Keratinocyte (primary cell): Measurements from ENCODE around the gene MOV10L1. TPM values are rescaled to one million over a fixed set of nuclear protein-coding genes. Genes with fewer than 3 reads are reported as not detected.

Experiments used
- DNase-seq: peaks from one replicate; pipeline ENCODE4 v3.0.0-alpha.2; 2011; ENCODE audit warnings: low read depth, missing footprints, low spot score
- FAIRE-seq: peaks from 2 replicates; lab custom pipeline; 2011; peaks lifted over from hg19 to GRCh38; lab: Jason Lieb, UNC
- H2AFZ ChIP-seq: 2 replicates; pipeline ENCODE4 v1.6.0; 2012; ENCODE audit warnings: low read length, control low read depth, inconsistent platforms; ENCODE audit not compliant: control insufficient read depth
- H3K27ac ChIP-seq: 2 replicates; pipeline ENCODE4 v1.5.1; 2011; ENCODE audit warnings: low read length; ENCODE audit not compliant: control insufficient read depth, insufficient read depth
- H3K27me3 ChIP-seq: 3 replicates; pipeline ENCODE4 v1.6.0; 2011; ENCODE audit warnings: low read length; ENCODE audit not compliant: control insufficient read depth, insufficient read depth; ENCODE audit errors: extremely low read depth
- H3K36me3 ChIP-seq, 2 experiments: 2 replicates in 1 of 2; 3 replicates in 1 of 2; pipeline ENCODE4 v1.5.1; 2011; ENCODE audit warnings: low read length in 2 of 2, mild to moderate bottlenecking in 1 of 2; ENCODE audit not compliant: control insufficient read depth in 2 of 2, insufficient read depth in 2 of 2; ENCODE audit errors: extremely low read depth in 1 of 2
- H3K4me1 ChIP-seq: 3 replicates; pipeline ENCODE4 v1.5.1; 2011; ENCODE audit warnings: low read length; ENCODE audit not compliant: control insufficient read depth, insufficient read depth; ENCODE audit errors: extremely low read depth
- H3K4me2 ChIP-seq: 3 replicates; pipeline ENCODE4 v1.6.0; 2011; ENCODE audit warnings: low read depth, low read length; ENCODE audit not compliant: control insufficient read depth, insufficient read depth; ENCODE audit errors: extremely low read depth
- H3K4me3 ChIP-seq, 3 experiments: fragments of 200-600 bp in 1 of 3; sonication (generic) in 1 of 3; 2 replicates in 2 of 3; 3 replicates in 1 of 3; pipeline ENCODE4 v1.5.1; 2011 to 2016; ENCODE audit warnings: low read length in 3 of 3, mild to moderate bottlenecking in 3 of 3, control low read depth in 2 of 3, inconsistent platforms in 1 of 3, low read depth in 1 of 3, mixed read lengths in 1 of 3, mixed run types in 1 of 3, moderate library complexity in 1 of 3; ENCODE audit not compliant: control insufficient read depth in 2 of 3, insufficient read depth in 2 of 3; ENCODE audit errors: extremely low read depth in 1 of 3
- H3K79me2 ChIP-seq: 2 replicates; pipeline ENCODE4 v1.6.0; 2012; ENCODE audit warnings: low read length; ENCODE audit not compliant: control insufficient read depth, insufficient read depth
- H3K9ac ChIP-seq: 3 replicates; pipeline ENCODE4 v1.6.0; 2011; ENCODE audit warnings: low read length; ENCODE audit not compliant: control insufficient read depth, insufficient read depth; ENCODE audit errors: extremely low read depth
- H3K9me1 ChIP-seq: 3 replicates; pipeline ENCODE4 v1.6.0; 2011; ENCODE audit warnings: low read length; ENCODE audit not compliant: control insufficient read depth, insufficient read depth; ENCODE audit errors: extremely low read depth
- H3K9me3 ChIP-seq: 2 replicates; pipeline ENCODE4 v1.5.1; 2012; ENCODE audit warnings: low read depth, low read length; ENCODE audit not compliant: control insufficient read depth
- H4K20me1 ChIP-seq: 3 replicates; pipeline ENCODE4 v1.6.0; 2011; ENCODE audit warnings: low read length; ENCODE audit not compliant: control insufficient read depth, insufficient read depth; ENCODE audit errors: extremely low read depth
- EZH2 ChIP-seq: IDR thresholded peaks from one replicate; pipeline ENCODE4 v1.6.1; 2012; ENCODE audit warnings: inconsistent platforms, mild to moderate bottlenecking, low read length, moderate library complexity
- dilution Hi-C: fragments of 300-500 bp; cut with MboI; formaldehyde crosslinking; loops from one replicate; pipeline ENCODE4 v1.7.0; 2020; ENCODE audit warnings: low sequenced_read_pairs; ENCODE audit not compliant: extremely low pct_ligation_motif_present
- polyA plus RNA-seq, 5 experiments: library from polyadenylated mRNA; depleted of rRNA in 3 of 5; stranded (reverse) in 3 of 5; stranded (forward) in 1 of 5; unstranded in 1 of 5; fragments of >200 nt; gene quantifications; 1 replicate in 1 of 5; 2 replicates in 3 of 5; 3 replicates in 1 of 5; pipeline versions ENCODE4 v1.2.1 to v1.2.3, GENCODE V29; 2011 to 2012; ENCODE audit warnings: missing spikeins in 2 of 5, low read depth in 1 of 5, low replicate concordance in 1 of 5
- TF ChIP-seq, protein P1 (sequence below), 3 experiments: IDR thresholded peaks in 1 of 3; conservative IDR thresholded peaks in 1 of 3; optimal IDR thresholded peaks in 1 of 3; 2 replicates in 2 of 3; 3 replicates in 1 of 3; pipeline versions ENCODE3 to v1.5.1; 2011; ENCODE audit warnings: low read length in 3 of 3, mild to moderate bottlenecking in 3 of 3, moderate library complexity in 2 of 3, control low read depth in 1 of 3, inconsistent platforms in 1 of 3; ENCODE audit not compliant: insufficient read depth in 2 of 3; ENCODE audit errors: extremely low read depth in 1 of 3

The MOV10L1 gene
- polyA plus RNA-seq, 1 donor (not counting 4 experiments of a cell fraction or from before 2014, with no cell fraction given) = not detected

- Histone ChIP-seq H3K4me3 (no peak overlapping the region), H3K36me3 (no peaks in the 10 kb centered on the region), H3K4me2 (no peak overlapping the region), H3K4me1 (no peaks in the 10 kb centered on the region), H3K9ac (no peak overlapping the region), H3K27me3 (peaks cover 13% of the 10 kb centered on the region), H3K9me1 (no peaks in the 10 kb centered on the region), H3K79me2 (no peaks in the 10 kb centered on the region), H4K20me1 (no peaks in the 10 kb centered on the region), H3K27ac (no peak overlapping the region), H3K9me3 (no peaks in the 10 kb centered on the region), H2AFZ (no peak overlapping the region)
- FAIRE-seq = no peak
- dilution Hi-C loops = no loop called here
- DNase-seq = no peak
- TF ChIP-seq EZH2 = no peak
- TF ChIP-seq, protein P1, sequence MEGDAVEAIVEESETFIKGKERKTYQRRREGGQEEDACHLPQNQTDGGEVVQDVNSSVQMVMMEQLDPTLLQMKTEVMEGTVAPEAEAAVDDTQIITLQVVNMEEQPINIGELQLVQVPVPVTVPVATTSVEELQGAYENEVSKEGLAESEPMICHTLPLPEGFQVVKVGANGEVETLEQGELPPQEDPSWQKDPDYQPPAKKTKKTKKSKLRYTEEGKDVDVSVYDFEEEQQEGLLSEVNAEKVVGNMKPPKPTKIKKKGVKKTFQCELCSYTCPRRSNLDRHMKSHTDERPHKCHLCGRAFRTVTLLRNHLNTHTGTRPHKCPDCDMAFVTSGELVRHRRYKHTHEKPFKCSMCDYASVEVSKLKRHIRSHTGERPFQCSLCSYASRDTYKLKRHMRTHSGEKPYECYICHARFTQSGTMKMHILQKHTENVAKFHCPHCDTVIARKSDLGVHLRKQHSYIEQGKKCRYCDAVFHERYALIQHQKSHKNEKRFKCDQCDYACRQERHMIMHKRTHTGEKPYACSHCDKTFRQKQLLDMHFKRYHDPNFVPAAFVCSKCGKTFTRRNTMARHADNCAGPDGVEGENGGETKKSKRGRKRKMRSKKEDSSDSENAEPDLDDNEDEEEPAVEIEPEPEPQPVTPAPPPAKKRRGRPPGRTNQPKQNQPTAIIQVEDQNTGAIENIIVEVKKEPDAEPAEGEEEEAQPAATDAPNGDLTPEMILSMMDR (optimal IDR thresholded peaks at IDR 0.05 in 1 of 3, IDR thresholded peaks at IDR 0.05 in 1 of 3, conservative IDR thresholded peaks at IDR 0.05 in 1 of 3; ENCODE audit: extremely low read depth in 1 of 3, insufficient read depth in 2 of 3, low read length in 3 of 3) = no peak
Measured at GRCh38 chr22:50171965-50172421, 82.2 kb downstream of the MOV10L1 start.

DNA sequence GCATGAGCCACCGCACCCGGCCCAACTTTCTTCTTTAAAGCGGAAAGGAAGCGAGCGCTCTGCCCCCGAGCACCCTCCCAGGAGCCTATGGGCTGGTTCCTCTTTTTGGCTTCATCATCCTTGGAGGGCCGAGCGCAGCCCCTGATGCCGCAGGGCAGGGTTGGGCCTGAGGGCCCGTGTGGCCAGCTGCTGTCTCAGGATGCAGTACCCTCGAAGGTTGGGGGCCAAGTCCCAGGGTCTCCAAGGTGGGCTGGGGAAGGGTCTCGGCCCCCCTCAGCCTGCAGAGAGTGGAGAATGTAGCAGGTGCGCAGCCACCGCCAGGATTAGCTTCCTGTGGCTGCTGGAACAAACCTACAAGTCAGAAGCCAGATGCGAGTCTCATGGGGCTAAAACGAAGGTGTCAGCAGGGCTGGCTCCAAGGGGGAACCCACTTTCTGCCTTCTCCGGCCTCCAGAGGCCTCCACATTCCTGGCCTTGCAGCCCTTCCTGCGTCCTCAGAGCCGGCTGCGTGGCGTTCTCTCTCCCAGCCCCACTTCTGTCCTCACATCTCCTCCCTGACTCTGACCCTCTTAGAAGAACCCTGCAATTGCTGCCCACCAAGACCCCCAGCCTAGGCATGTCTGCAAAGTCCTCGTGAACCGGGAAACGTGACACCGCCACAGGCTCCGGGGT lies 83.6 kb downstream of the MOV10L1 start:
- Histone ChIP-seq H3K9me3 (no peaks in the 10 kb centered on the region), H3K36me3 (no peaks in the 10 kb centered on the region), H4K20me1 (no peaks in the 10 kb centered on the region), H3K4me1 (no peaks in the 10 kb centered on the region), H3K27me3 (peaks cover 13% of the 10 kb centered on the region), H3K9ac (no peak overlapping the region), H3K9me1 (no peaks in the 10 kb centered on the region), H3K4me2 (no peak overlapping the region), H2AFZ (no peak overlapping the region), H3K79me2 (no peaks in the 10 kb centered on the region), H3K4me3 (no peak overlapping the region), H3K27ac (no peak overlapping the region)
- FAIRE-seq (no peak), DNase-seq (no peak)
- TF ChIP-seq, protein P1 (optimal IDR thresholded peaks at IDR 0.05 in 1 of 3, IDR thresholded peaks at IDR 0.05 in 1 of 3, conservative IDR thresholded peaks at IDR 0.05 in 1 of 3; ENCODE audit: extremely low read depth in 1 of 3, insufficient read depth in 2 of 3, low read length in 3 of 3) = no peak
- dilution Hi-C loops = no loop called here
